Cardiac muscle cell (in vitro differentiated cells and primary cell): ENCODE results near the gene LARGE1. TPM values are rescaled to one million over a fixed set of nuclear protein-coding genes. Genes with fewer than 3 reads are reported as not detected.

Experiments used
- DNase-seq, 2 donors: peaks; one replicate each; pipeline versions ENCODE4 v3.0.0 to v3.0.0-alpha.2; 2010 to 2017; ENCODE audit warnings: low read depth in 1 of 2, low spot score in 1 of 2
- H3K27ac ChIP-seq: fragments of 200-600 bp; sonication (generic); 2 replicates; pipeline ENCODE4 v1.5.1; 2016
- H3K27me3 ChIP-seq: fragments of 200-600 bp; sonication (generic); 2 replicates; pipeline ENCODE4 v1.6.0; 2016; ENCODE audit warnings: control low read depth
- H3K36me3 ChIP-seq: fragments of 200-600 bp; sonication (generic); 2 replicates; pipeline ENCODE4 v1.5.1; 2016; ENCODE audit warnings: control low read depth
- H3K4me1 ChIP-seq: fragments of 200-600 bp; sonication (generic); 2 replicates; pipeline ENCODE4 v1.8.1; 2017; ENCODE audit warnings: low read depth, mild to moderate bottlenecking, mixed run types
- H3K4me3 ChIP-seq: fragments of 200-600 bp; sonication (generic); 2 replicates; pipeline ENCODE4 v1.5.1; 2016; ENCODE audit warnings: mild to moderate bottlenecking
- H3K9me3 ChIP-seq: fragments of 200-600 bp; sonication (generic); 2 replicates; pipeline ENCODE4 v1.5.1; 2017; ENCODE audit warnings: low read depth, mild to moderate bottlenecking, control low read depth
- polyA plus RNA-seq: library from polyadenylated mRNA; unstranded; fragments of >200 nt; fragmentation: Nextera tagmentation; extraction: Ambion mirVana; gene quantifications from 2 replicates; pipeline ENCODE4 v1.2.1, GENCODE V29; 2016
- total RNA-seq: library from RNA; depleted of rRNA; stranded (reverse); fragments of >200 nt; gene quantifications from 2 replicates; pipeline ENCODE4 v1.2.3, GENCODE V29; 2016
- TF ChIP-seq, protein P1 (sequence below): IDR thresholded peaks from 2 replicates; pipeline ENCODE4 v1.5.1; 2012; ENCODE audit warnings: low read depth, mild to moderate bottlenecking, low read length

LARGE1 gene
- total and polyA plus RNA-seq, 2 experiments from 2014 or later = 18.4 to 34.3 TPM

DNA sequence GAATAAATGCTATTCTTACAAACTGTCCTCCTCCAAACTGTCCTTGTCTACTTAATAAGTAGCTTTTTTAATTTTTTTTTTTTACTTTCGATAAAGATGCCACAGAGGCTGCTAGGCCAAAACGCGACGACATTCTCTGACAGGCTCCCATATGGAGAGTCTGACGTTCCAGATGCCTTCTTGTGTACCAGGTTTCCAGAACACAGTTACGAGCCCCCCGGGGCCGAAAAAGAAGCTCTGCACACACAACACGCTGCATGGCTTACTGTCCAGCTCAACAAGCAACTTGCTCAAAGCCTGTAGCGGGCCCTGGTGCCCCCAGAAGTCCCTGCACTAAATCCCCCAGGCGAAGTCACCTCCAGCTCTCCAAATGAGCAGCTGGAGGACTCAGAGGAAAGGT, 39.3 kb downstream of the LARGE1 start:
- TF ChIP-seq, protein P1, sequence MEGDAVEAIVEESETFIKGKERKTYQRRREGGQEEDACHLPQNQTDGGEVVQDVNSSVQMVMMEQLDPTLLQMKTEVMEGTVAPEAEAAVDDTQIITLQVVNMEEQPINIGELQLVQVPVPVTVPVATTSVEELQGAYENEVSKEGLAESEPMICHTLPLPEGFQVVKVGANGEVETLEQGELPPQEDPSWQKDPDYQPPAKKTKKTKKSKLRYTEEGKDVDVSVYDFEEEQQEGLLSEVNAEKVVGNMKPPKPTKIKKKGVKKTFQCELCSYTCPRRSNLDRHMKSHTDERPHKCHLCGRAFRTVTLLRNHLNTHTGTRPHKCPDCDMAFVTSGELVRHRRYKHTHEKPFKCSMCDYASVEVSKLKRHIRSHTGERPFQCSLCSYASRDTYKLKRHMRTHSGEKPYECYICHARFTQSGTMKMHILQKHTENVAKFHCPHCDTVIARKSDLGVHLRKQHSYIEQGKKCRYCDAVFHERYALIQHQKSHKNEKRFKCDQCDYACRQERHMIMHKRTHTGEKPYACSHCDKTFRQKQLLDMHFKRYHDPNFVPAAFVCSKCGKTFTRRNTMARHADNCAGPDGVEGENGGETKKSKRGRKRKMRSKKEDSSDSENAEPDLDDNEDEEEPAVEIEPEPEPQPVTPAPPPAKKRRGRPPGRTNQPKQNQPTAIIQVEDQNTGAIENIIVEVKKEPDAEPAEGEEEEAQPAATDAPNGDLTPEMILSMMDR = no peak
- DNase-seq = no peak
- no peaks in the 10 kb centered on the region for H3K27me3 ChIP-seq
- H3K4me1 ChIP-seq = peaks cover 3% of the 10 kb centered on the region
- H3K36me3 ChIP-seq = no peaks in the 10 kb centered on the region
- no peaks in the 10 kb centered on the region for H3K9me3 ChIP-seq
- H3K27ac ChIP-seq = no peak overlapping the region
- H3K4me3 ChIP-seq = no peak overlapping the region

GRCh38 chr22:33879796-33880195, 40.5 kb downstream of the LARGE1 start:
- Histone ChIP-seq H3K4me1 (peaks cover 3% of the 10 kb centered on the region), H3K36me3 (no peaks in the 10 kb centered on the region), H3K27ac (no peak overlapping the region), H3K27me3 (no peaks in the 10 kb centered on the region), H3K9me3 (no peaks in the 10 kb centered on the region), H3K4me3 (no peak overlapping the region)
- no peak for DNase-seq
- TF ChIP-seq, protein P1 = no peak

DNA sequence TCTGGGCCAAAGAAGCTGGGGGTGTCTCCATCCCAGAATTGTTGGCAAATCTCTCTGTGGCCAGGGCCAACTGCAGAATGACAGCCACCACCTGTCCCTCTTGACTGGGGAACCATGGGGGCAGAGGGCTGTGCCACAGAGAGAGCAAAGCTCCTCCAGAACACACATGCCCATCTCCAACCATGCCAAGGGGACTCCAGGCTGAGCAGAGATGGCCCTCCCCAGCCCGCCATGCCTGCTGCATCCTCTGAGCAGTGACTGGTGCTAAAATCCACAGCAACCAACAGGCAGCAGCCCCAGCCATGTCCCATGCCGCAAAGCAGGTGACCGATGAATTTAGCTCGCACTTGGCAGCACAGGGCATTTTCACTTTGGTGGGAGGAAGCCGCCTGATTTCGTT, 45.0 kb downstream of the LARGE1 start:
- no peak for DNase-seq

GRCh38 chr22:33874206-33874605, 46.1 kb downstream of the LARGE1 start:
- TF ChIP-seq, protein P1 = no peak
- DNase-seq = no peak
- Histone ChIP-seq H3K9me3 (no peaks in the 10 kb centered on the region), H3K4me1 (peaks cover 8% of the 10 kb centered on the region), H3K27me3 (no peaks in the 10 kb centered on the region), H3K36me3 (no peaks in the 10 kb centered on the region), H3K27ac (no peak overlapping the region), H3K4me3 (no peak overlapping the region)

More for the DNA sequence above, 45.0 kb downstream of the LARGE1 start:
- Histone ChIP-seq H3K36me3 (no peaks in the 10 kb centered on the region), H3K27me3 (no peaks in the 10 kb centered on the region), H3K4me3 (no peak overlapping the region), H3K27ac (no peak overlapping the region), H3K9me3 (no peaks in the 10 kb centered on the region), H3K4me1 (no peaks in the 10 kb centered on the region)
- TF ChIP-seq, protein P1 = no peak

- Histone ChIP-seq H3K4me1 (peaks cover 11% of the 10 kb centered on the region), H3K4me3 (no peak overlapping the region), H3K9me3 (no peaks in the 10 kb centered on the region), H3K27ac (no peak overlapping the region), H3K36me3 (no peaks in the 10 kb centered on the region), H3K27me3 (no peaks in the 10 kb centered on the region)
- DNase-seq = no peak
- TF ChIP-seq, protein P1 = no peak
Observed at GRCh38 chr22:33873666-33874065, 46.6 kb downstream of the LARGE1 start.

DNA sequence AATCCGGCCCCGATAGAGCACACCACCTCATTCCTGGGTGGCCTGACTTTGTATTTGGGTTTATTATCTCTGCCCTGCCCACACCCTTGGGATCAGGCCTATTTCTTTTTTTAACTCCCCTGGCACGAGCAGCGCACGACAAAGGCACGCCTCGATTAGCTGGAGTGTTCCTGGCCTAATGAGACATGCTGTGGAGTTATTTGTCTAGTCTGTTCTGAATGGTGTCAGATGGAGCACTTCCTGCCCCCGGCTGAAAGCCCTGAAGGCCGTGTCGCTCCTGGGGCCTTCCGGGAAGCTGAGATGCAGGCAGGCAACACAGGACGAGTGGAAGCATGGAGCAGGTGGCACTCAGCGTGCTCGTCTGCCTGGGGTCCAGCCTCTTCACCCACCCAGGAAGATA, 47.1 kb downstream of the LARGE1 start:
- Histone ChIP-seq H3K9me3 (no peaks in the 10 kb centered on the region), H3K27me3 (no peaks in the 10 kb centered on the region), H3K36me3 (no peaks in the 10 kb centered on the region), H3K27ac (no peak overlapping the region), H3K4me3 (no peak overlapping the region), H3K4me1 (peaks cover 11% of the 10 kb centered on the region)
- TF ChIP-seq, protein P1 = no peak
- no peak for DNase-seq
